Anterior cingulate cortex (tissue), 58 donors: ENCODE measurements around the gene PRPF38A.
"Not testable (repeated sequence)": the region's sequence is repeated elsewhere in the genome, so short reads cannot be mapped to it uniquely, and the experiment has no call there.

ENCODE experiments used
- DNase-seq, 58 donors: peaks; one replicate each; lab custom pipeline; 2025; lab: John Stamatoyannopoulos, UW

PRPF38A gene

DNA sequence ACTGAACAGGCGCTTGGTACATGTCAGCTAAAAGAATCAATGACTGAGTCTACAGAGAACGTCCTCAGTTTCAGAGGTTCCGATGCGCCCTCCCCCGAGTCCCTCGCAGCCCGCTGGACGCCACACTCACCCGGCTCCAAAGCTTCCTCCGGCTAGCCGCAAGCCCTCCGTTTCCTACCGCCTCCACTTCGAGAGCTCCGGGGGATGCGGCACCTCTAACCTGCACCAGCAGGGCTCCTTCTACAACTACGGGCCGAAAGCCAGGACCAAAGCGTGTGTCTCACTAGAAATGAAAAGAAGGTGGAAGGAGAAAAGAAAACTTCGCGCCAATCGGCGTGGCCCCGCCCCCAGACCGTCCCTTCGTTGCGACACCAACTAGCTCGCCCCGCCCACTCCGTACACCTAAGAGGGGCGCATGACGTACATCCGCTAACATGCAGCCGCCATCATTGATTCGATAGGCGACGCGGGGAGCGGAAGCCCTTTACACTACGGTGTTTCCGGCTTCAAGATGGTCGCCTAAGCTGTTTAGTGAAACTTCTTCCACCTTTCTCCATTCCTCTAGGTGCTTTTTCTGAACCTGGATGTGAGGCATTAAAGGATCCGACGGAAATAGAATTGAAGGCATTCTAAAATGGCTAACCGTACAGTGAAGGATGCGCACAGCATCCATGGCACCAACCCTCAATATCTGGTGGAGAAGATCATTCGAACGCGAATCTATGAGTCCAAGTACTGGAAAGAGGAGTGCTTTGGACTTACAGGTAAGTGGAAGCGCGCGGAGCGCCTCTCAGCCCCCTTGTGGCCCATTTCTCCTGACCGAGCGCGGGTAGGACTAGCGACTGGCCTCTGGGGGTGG lies at the start of gene PRPF38A, which contains the start of gene ORC1:
TSS of gene PRPF38A (plus strand) at position 487 of the 859 bp plus-strand sequence. CDS start at position 635, 148 bp downstream.
TSS of gene ORC1 (minus strand) at position 308 of the 859 bp plus-strand sequence. CDS start 2,200 bp downstream, outside the sequence.
- peak; percentile 70 to 99 (median 92) for DNase-seq

- no peak for DNase-seq
Observed at GRCh38 chr1:52355436-52355835, 49.0 kb upstream of the PRPF38A start.

DNA sequence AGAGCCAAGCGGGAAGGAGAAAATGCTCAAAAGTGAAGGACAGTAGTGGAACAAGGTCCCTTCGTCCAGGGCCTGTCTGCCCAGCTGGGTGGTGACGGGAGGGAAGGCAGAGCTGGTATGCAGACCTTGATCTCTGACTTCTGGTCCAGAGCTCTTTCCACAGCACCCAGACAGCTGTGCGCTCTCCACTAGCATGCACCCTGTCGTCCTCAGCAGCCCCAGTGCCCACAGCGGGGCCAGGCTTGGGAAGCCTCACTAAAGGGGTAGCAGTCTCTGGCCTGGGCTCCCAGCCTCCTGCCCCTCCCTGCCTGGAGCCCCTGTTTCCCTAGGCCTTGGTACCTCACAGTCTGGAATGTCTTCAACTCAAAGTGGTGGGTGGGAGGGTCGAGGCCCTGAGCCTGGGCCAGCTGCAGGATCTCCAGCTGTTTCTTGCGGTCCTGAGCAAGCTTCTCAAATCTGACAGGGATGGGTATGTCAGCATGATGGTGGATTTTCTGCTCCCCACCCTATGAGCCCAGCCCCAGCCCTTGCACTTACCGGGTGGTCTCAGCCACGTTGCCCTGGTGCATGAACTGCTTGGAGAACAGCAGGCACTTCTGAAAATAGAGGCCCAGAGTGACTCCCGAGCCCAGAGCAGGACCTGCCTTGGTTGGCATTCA lies 48.4 kb upstream of the PRPF38A start:
- no peak for DNase-seq

GRCh38 chr1:52356818-52357355 lies 47.5 kb upstream of the PRPF38A start:
- DNase-seq = no peak

DNA sequence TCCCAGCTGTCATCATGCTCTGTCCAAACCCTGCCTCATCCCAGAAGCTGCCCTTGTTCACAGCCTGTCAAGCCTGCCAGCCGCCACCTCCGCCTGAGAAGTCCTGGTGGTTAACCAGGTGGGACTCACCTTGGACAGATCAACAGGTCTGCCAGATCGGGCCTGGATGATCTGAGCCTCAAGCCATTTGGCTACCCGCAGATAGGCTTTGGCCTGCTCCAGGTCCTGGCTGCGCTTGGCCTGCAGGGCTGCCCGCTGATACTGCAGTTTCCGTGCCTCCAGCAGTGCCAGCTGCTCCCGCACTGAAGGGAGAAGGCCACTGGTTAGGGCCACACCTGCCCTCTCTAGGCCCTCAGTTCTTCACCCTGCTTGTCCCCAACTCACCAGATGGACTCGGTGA lies 47.0 kb upstream of the PRPF38A start:
- DNase-seq = no peak

DNA sequence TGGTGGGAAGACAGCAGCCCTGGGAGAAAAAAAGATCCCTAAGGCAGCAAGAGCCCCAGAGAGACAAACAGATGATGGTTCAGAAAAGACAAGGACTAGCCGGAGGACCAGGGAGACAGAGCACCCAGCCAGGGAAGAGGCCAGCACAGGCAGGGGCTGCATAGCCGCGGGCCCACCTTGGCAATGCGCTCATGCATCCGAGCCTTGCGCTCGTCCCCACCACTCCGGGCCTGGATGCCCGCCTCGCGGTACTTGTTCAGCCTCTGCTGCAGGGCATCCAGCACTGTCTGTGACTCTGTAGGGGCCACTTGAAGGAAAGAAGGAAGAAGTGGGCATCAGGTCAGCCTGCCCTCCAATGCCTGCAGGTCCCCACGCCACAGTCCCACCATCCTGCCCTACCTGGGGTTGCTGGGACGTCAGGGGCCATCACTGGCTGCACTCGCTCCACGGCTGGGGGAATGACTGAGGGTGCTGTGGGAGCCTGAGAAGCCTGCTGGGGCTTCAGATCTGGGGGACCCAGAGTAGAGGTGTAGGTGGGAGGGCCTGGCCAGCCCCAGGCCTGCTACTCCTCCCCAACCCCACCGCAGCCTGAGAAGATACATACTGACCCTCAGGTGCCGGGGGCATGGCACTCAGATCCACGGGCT lies 45.4 kb upstream of the PRPF38A start:
- no peak for DNase-seq

GRCh38 chr1:52359676-52360594 lies 44.5 kb upstream of the PRPF38A start:
- DNase-seq = no peak

GRCh38 chr1:52360595-52360968 lies 43.8 kb upstream of the PRPF38A start:
- no peak for DNase-seq

- DNase-seq = no peak
Observed at GRCh38 chr1:52364235-52364839, 40.1 kb upstream of the PRPF38A start.

DNA sequence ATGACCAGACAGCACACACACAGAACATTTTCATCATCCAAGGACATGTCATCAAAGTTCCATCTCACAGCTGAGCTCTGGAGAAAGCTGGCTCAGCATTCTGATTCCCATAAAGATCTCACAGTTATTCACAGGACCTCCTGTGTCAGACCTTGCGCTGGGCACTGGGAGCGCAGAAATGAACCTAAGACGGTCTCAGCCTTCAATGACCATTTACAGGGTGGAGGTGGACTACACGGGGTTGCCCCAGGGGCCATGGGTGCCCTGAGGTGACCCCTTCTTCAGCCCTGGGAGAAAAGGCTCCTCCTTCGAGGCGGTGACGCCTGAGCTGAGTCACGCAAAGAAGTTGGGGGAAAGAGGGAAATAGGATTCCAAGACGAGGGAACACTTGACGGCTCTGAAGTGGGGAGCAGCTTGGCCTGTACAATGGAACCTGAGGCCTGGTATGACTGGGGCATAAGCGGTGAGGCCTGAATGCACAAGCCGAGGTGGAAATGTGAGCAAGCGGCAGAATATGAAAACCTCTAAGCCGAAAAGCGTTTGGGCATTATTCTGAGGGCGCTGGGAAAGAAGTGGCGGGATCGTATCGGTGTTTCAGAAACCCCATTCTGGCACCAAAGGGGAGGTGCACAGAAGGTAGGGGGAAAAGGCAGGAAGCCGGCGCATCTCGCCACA lies 39.2 kb upstream of the PRPF38A start:
- DNase-seq = peak in 31 of 58 donors; percentile 3 to 65 (median 35)

- DNase-seq = peak; percentile 46 to 97 (median 92)
Observed at GRCh38 chr1:52365746-52366516, 38.5 kb upstream of the PRPF38A start, which contains the start of gene CC2D1B. Gene CC2D1B (minus strand): TSS chr1:52366205. CDS start chr1:52364620, 1,585 bp downstream.

GRCh38 chr1:52366517-52366827 lies 37.9 kb upstream of the PRPF38A start:
- DNase-seq = no peak

DNA sequence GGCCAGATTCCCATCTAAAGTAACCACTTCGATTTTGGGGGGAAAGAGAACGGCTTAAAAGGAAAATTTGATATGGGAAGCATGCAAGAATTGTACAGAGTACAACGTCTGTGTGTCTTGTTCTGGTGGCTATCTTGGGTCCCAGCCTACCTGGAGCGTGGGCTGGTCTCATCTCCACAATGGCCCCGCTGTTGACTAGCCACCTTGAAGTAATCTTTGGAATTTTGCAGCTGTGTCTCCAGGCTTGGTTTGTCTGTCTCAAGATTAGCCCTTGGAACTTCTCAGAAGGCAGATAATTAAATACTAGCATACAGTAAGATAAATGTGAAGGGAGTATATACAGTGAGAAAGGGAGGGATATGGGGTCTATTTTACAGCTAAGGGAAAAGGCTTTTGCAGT lies 37.1 kb upstream of the PRPF38A start:
- no peak for DNase-seq

GRCh38 chr1:52368383-52369172 lies 35.8 kb upstream of the PRPF38A start:
- peak in 46 of 58 donors; percentile 4 to 64 (median 24) for DNase-seq

DNA sequence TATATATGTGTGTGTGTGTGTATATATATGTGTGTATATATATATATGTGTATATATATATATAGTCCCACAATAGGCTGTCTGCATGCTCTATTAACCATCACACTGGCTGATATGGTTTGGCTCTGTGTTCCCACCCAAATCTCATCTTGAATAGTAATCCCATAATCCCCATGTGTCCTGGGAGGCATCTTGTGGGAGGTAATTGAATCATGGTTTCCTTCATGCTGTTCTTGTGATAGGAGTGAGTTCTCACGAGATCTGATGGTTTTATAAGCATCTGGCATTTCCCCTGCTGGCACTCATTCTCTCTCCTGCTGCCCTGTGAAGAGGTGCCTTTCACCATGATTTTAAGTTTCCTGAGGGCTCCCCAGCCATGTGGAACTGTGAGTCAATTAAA lies 34.6 kb upstream of the PRPF38A start:
- not testable (repeated sequence) for DNase-seq

DNA sequence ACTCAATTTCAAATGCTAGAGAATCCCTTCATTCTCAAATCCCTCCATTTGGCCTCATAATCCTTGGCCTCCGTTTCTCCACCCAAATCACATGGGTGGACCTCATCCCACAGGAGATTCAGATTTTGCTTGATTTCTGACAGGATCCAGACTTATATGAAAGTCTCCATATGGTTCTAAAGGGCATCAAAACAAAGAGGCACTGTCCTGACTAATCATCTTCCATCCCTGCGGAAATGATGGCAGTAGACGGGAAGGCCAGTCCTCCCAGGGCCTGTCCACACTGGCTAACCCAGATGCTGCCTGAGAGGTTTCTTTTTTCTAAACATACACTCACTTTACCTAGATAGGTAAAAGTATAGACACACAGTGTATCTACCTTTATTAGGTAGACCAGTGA lies 19.0 kb upstream of the PRPF38A start:
- no peak for DNase-seq

DNA sequence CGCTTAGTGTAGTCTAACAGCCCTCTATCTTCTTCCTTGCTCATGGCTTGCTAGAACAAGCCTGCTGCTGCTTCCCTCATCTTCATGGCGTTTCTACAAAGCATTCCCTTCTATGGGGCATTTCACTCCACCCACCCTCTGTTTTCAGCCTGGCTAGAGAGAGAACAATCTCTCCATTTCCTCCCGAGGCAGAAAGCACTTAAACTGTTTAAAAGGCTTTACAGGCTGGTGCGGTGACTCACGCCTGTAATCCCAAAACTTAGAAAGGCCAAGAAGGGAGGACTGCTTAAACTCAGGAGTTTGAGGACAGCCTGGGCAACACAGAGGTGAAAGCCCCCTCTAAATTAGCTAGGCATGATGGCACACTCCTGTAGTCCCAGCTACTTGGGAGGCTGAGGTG lies 17.9 kb upstream of the PRPF38A start:
- DNase-seq = no peak
